ENCODE data around the gene SPTLC3.

DNA sequence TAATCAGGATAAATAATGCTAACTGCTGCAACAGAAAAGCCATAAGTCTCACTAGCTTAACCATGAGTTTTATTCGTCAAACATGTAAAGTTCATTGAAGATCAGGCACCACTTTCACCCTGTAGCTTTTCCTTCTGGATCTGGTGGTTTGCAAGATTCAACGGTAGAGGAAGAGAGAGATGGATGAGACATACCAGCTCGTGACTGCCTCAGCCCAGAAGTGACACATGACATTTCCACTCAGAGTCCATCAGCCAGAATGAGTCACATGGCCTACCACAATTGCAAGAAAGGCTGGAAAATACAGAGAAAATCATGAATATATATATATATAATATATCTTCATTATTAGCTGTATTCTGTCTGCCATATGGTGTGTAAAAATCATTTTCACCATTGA is 29.0 kb downstream of the SPTLC3 start:
- no peak for TF ChIP-seq GATA3 (IDR thresholded peaks at IDR 0.05; ENCODE audit: low read depth, low read length)
- TF ChIP-seq GATA2 (IDR thresholded peaks at IDR 0.05; ENCODE audit: low read depth, low read length) = no peak

Data from SH-SY5Y (cell line).